HG03064 (cell line): ENCODE results near the gene LMOD2.
"Not testable (repeated sequence)": the region's sequence is repeated elsewhere in the genome, so short reads cannot be mapped to it uniquely, and the experiment has no call there.

Experiments
- ATAC-seq: cut with Tn5 transposase; IDR thresholded peaks from one replicate; pipeline ENCODE4 v1.9.1; 2021; ENCODE audit warnings: low read depth; ENCODE audit not compliant: unreplicated experiment

Gene LMOD2, protein sequence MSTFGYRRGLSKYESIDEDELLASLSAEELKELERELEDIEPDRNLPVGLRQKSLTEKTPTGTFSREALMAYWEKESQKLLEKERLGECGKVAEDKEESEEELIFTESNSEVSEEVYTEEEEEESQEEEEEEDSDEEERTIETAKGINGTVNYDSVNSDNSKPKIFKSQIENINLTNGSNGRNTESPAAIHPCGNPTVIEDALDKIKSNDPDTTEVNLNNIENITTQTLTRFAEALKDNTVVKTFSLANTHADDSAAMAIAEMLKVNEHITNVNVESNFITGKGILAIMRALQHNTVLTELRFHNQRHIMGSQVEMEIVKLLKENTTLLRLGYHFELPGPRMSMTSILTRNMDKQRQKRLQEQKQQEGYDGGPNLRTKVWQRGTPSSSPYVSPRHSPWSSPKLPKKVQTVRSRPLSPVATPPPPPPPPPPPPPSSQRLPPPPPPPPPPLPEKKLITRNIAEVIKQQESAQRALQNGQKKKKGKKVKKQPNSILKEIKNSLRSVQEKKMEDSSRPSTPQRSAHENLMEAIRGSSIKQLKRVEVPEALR

DNA sequence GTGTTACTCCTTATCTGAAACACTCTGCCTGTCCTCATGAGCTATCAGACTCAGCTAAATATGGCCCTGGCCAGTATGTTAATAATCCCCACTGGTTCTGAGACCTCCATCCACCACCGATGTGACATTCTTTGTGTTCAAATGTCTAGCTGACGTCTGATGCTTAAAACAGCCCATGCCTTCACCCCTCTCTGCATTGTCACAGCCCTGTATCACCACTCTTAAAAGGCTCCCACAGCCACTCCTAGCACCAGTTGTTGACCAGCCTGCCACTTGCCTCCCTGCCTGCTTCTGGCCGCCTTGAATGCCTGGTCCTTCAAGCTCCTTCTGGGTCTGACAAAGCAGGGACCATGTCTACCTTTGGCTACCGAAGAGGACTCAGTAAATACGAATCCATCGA, at the start of gene LMOD2:
TSS of gene LMOD2 (plus strand) at position 253 of the 400 bp plus-strand sequence. CDS start at position 351, 98 bp downstream.
- ATAC-seq: no peak

GRCh38 chr7:123607423-123607975, 48.2 kb upstream of the LMOD2 start:
- ATAC-seq: no peak

GRCh38 chr7:123608991-123609882, 46.4 kb upstream of the LMOD2 start:
- ATAC-seq: no peak

GRCh38 chr7:123609883-123610239, 45.8 kb upstream of the LMOD2 start:
- no peak for ATAC-seq

DNA sequence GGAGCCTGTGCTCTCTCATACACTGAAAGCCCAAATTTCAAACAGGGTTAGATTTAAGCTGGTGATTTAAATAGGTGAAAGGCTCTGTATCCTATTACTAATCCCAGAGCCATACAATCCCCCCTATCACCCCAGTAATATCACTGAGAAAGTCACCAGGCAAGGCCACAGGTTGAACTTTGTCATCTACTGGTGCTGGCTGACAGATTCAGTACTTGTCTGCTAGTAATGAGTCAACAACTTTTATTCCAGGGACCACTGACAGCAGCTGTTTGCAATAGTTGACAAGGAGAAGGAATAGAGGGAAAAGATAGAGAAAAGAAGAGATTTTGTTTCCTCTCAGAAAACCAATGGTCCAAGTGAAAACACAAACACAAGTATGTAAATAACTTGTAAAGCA, 43.6 kb upstream of the LMOD2 start:
- ATAC-seq: no peak

DNA sequence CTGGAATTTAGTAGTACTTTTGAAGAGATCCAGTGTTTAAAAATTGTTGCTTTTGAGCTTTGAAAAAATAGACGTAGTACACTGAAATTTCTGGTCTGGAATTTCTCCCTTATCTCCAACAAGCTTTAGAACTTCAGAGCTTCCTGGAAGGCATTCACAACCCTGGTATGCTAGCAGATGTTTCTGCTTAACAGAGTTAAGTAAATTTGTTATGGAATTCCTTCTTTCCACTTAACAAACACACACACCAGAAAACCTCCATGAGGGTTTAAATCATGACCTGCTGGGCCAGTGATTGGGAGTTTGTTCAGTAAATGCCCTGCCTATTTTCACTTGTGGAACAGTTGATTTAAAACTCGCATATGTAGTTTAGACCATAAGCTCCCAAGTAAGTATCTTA, 40.3 kb upstream of the LMOD2 start:
- no peak for ATAC-seq

DNA sequence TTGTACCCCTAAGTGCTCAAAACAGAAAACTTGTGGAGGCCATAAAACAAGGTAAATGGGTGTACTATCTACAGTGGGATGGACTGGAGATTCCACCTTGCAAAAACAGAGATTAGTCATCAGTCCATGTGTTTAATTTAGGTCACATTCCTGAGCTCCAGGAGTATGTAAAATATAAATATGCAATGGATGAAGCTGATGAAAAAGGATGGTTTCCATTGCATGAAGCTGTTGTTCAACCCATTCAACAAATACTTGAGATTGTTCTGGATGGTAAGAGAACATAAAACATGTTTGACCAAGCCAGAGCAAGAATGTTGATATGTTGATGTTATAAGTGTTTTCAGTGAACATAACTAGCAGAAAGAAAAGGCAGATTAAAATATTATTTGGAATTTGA, 39.4 kb upstream of the LMOD2 start:
- no peak for ATAC-seq

- no peak for ATAC-seq
Measured at GRCh38 chr7:123621707-123622106, 34.0 kb upstream of the LMOD2 start.

DNA sequence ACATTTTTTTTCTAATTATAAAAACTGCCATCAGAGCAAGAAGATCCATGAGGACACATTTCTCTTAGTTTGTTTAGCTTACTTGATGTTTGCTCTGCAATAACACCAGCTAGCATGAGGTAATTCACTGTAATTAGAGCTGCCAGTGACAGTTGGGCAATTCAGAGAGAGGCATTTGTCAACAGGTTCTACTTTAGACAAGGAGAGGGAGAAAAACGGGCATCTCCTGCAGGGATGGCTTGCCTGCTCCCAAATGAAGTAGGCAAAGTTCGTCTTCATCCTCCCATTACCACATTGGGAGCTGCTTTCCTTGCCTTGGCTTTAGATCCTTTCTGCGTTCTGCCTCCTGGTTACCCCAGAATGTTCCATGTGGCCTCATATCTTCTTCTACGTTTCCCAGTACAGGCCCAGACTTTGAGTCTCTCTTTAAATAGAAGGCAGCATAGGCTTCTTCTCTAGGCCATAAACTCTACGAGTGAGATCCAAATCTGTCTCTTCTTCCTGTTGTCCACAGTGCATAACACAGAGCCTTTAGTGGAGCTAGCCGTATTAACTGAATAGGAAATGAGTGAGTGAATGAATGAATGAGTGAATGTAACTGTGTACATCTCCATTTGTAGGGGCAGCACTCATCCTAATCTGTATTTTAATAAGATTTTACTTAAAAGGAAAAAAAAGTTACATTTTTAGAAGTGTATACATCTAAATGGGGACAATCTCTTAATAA, 32.8 kb upstream of the LMOD2 start:
- ATAC-seq: no peak

DNA sequence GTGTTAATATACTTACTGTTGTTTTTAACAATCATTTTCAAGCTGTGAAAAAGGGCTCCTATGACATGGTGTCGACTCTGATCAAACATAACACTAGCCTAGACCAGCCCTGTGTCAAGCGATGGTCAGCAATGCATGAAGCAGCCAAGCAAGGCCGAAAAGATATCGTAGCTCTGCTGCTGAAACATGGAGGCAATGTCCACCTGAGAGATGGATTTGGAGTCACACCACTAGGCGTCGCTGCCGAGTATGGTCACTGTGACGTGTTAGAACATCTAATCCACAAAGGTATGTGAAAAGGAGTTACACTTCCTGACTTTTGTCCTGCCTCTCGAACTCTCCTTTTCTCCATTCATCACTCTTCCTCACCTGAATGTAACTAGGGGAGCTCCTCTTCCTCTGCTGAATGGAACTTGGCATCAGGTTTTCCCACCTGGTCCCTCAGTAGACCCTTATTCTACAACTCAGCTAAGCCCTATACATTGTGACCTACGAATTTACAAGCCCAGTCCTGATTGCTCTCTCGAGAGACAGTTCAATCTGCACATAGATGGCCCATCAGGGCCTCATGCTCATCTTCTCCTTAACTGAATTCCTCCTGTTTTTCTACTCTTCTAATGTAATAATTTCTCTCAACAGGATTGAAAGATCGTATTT, 31.0 kb upstream of the LMOD2 start:
- ATAC-seq: peak; percentile 93

- ATAC-seq: no peak
Measured at GRCh38 chr7:123625254-123625653, 30.4 kb upstream of the LMOD2 start.

DNA sequence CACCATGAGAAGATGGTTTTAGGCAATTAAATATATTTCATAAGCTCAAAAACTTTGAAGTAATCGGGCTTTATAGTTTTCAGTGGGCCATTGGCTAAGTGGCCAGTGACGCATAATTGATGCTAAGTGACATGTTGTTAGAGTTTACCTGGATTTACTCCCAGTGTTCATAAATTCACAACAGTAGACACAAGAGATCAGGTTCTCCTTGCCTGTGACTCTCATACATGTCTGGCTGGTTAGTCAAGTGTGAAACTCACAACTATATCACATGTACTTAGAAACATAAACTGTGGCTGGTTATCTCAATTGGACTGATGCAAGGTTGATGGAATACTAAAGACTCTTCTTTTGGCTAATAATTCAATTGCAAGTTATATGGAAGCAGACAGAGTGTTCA, 27.8 kb upstream of the LMOD2 start:
- ATAC-seq: no peak

- ATAC-seq: no peak
Measured at GRCh38 chr7:123628829-123629228, 26.8 kb upstream of the LMOD2 start.

DNA sequence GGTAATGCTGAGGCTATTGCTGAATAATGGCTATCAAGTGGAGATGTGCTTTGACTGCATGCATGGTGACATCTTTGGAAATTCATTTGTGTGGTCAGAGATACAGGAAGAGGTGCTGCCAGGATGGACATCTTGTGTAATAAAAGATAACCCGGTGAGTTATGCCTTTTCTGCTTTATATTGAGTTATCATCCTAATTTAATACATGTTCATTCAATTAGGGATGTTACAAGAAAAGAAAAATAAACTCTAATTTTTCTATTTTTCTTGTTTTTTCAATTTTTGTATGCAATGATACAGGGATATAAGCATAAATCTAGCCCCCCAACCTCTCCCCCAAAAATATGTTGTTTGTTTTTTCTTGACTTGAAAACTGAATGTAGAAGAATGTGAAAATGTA, 26.4 kb upstream of the LMOD2 start:
- no peak for ATAC-seq

- no peak for ATAC-seq
Measured at GRCh38 chr7:123632808-123633207, 22.9 kb upstream of the LMOD2 start.

DNA sequence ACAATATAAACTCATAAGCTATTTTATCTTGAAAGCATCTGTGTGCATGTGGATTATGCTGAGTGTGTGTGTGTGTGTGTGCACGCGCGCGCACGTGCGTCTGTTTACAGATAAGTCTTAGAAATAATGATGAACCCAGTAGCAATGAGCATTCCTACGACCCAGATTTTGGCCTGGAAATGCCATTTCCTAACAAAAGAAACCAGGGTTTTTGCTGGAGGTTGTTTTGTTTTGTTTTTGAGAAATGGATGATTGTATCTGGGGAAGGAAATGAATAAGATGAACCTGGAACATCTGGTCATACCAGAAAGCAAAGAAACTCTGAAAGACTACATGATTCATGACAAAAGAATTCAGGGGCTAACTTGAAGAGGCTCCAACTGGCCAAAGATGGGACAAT, 22.1 kb upstream of the LMOD2 start:
- no peak for ATAC-seq

DNA sequence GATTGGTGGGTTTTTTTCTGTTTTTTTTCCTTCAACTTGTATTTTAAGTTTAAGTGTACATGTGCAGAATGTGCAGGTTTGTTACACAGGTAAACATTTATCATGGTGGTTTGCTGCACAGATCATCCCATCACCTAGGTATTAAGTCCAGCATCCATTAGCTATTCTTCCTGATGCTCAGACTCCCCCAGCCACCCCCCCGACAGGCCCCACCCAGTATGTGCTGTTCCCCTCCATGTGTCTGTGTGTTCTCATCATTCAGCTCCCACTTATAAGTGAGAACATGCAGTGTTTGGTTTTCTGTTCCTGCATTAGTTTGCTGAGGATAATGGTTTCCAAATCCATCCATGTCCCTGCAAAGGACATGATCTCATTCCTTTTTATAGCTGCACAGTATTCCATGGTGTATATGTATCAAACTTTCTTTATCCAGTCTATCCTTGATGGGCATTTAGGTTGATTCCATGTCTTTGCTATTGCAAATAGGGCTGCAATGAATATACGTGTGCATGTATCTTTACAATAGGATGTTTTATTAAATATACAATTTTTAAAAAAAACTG, 21.6 kb upstream of the LMOD2 start:
- not testable (repeated sequence) for ATAC-seq

DNA sequence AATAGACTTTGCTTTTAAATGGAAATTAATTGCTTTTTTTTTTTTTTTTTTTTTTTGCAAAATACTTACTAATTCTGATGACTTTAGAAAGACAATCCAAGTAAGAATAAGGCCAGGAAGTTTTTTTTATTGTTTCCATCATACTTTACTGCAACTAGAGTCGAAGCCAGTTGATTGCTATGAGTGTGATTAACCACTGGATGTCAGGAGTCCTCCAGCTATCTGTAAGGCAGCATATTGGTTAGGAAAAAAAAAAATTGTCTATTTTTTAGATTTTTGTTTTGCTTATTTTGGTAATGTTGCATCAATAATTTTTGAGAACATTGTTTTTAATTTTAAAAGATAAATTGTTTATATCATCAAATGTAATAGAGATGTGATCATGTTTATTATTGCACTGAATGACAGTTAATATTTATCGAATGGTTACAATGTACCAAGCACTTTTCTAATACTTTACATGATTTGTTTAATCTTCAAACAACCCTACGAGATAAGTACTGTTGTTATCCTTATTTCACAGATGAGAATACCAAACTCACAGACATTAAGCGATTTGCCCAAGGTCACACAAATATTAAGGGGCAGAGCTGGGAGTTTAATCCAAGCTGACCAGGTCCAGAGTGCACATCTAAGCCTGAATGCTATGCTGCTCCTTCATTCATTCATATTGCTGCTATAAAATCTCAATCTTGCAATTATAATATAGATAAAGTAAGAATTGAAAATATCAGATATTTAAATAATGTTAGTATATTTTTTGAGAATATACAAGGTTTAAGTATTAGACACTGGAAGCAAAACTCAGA, 19.9 kb upstream of the LMOD2 start:
- ATAC-seq: no peak

DNA sequence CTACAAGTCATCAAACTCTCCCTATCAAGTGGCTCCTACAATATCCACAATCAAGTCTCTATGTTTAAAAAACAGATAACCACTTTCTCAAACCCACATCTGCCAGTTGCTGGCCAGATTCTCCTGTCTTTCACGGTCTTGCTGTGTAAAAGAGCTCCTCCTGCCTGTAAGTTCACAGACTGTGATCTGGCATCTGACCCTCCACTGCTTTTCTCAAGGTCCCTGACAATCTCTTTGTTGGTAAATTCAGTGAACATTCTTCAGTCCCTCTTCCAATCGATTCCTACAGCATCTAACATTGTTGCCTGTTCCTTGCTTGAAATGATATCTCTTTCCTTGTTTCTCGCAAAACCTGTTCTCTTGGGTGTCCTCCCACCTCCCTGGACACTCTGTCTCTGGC, 18.5 kb upstream of the LMOD2 start:
- ATAC-seq: no peak
